GM19324 (cell line): ENCODE data around the gene DCLK2.
A peak's percentile ranks its signal among the peaks of the same experiment; 100 is the strongest.

Experiments used
- ATAC-seq: cut with Tn5 transposase; IDR thresholded peaks from one replicate; pipeline ENCODE4 v1.9.1; 2021; ENCODE audit warnings: mild to moderate bottlenecking, moderate library complexity; ENCODE audit not compliant: unreplicated experiment, low FRiP score

The DCLK2 gene

DNA sequence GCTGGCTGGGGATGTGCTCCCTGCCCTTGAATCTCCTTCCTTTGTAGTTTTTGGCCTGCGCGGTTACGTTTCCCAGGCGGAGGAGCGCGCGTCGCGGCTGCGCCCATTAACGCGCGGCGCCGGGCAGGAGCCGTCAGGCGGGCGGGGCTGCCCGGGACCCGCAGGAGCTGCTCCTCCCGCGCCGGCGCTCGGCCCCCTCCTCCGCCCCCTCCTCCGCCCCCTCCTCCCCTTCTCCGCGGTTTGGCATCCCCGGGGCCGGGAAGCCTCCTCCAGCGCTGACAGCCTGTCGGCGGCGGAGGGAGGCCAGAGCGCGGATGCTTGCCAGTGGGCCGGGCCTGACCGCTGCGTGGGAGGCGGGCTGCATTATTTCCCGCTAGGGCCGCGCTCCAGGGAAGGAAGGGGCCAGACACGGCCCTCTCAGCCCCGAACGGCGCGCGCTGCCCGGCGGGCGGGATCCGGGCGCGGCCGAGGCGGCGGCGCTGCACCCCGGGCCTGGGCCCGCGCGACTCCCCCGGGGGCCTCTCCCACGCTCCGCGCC, at the start of gene DCLK2:
Gene DCLK2 (plus strand): TSS at position 405 of the 538 bp plus-strand sequence. CDS start 583 bp downstream, outside the sequence.
- no peak for ATAC-seq

DNA sequence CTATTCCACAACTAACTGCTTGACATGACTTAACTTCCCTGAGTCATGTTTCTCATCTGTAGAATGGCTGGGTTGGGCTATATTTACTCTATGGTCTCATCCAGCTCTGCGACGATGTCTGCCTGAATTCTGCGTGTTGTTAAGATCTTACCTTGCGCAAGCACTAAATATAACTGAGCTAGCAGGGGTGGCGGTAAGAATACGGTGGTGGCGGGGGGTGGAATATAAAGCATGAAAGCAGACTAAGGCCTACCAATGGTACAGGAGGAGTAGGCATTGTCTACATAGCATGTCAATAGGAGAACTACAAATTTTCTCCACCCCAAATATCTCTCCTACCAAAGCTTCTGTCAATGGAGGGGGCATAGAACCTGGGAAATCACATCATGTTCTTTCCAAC, 45.7 kb upstream of the DCLK2 start:
- ATAC-seq: no peak

DNA sequence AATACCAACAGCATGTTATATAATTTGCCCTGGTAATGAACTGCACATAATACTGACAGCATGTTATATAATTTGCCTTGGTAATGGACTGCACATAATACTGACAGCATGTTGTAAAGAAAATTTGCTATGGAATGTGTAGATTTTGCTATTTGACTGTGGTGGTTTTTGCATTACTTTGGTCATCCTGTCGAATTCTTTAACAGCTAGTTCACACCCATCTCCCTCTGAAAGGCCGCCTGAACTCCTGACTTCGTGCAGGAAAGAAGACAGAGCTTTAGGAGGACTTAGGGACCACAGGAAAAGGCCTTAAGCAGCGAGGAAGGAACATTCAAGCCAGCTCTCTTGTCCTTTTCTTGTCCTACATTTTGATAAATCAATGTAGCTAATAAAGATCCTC, 45.2 kb upstream of the DCLK2 start:
- no peak for ATAC-seq

DNA sequence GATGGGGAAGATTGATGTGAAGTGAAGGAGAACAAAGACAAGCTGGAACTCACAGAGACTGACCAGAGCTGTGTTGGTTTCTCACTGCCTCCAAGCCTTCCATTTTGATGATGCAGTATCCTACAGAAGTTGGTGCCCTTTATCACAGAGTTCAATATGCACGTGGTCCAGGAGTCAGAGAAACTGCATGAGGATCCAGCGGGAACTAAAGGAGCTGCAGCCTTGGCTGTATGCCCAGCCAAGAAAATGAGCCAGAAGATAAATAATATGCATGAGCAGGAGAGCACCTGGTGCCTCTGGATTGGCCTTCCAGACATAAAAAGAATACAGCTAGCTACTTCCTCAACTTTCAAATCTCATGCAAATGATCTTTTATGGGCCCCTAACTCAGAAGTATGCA, 44.3 kb upstream of the DCLK2 start:
- no peak for ATAC-seq

DNA sequence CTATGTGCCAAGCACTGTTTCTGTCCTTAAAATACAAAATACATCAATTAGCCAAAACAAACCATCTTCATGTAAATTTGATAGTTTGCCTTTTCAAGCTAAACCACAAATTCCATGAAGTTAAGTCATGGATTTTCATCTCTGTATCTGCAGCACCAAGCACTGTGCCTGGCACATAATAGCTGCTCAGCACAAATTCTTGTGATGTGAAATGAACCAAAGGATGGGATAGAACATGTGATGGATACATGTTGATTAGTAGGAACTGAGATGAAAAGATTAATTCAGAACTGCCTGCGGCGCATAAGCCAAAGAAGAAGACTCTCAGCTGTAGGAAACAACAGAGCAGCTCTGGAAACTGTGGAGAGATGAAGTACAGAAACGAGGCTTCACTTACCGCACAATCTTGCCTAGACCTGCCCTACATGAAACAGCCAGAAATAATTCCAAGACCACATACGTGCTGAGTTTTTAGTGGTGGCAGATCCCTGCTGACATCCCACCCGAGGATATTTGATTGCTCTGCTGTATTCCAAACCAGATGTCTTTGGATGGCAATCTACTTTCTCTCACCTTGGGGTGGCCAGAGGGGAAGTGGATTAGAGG, 40.9 kb upstream of the DCLK2 start:
- ATAC-seq: no peak

DNA sequence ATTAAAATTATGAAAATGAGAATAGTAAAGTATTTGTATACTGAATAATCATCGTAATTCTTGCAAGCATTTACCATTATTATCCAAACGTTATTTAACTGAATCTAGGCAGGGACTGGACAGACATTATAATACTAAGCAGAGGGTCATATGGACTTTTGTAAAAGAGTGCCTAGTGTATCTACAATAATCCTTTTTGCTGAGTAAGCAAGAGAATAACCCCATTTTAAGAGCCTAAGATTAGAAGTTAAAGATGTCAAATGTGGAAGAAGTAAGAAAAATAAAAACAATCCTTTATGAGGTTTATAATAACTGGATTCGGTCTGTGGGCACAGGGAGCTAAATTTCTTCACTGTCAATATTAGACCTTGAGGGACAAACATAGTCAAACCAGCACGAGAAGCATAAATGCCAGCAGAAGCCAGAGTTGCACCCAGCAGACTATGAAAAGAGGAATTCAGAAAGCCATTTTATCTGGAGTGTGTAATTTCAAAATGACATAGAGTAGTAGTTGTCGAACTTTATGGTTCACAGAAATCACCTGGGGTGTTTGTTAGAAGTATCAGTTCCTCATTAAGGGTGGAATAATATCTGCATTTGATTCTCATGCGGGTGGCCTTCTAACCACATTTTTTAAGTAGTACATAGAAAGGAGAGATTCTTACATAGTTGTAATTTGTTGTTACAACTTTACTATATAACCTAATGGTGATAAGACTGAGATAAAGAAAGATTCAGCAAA, 39.7 kb upstream of the DCLK2 start:
- peak; percentile 77 for ATAC-seq

DNA sequence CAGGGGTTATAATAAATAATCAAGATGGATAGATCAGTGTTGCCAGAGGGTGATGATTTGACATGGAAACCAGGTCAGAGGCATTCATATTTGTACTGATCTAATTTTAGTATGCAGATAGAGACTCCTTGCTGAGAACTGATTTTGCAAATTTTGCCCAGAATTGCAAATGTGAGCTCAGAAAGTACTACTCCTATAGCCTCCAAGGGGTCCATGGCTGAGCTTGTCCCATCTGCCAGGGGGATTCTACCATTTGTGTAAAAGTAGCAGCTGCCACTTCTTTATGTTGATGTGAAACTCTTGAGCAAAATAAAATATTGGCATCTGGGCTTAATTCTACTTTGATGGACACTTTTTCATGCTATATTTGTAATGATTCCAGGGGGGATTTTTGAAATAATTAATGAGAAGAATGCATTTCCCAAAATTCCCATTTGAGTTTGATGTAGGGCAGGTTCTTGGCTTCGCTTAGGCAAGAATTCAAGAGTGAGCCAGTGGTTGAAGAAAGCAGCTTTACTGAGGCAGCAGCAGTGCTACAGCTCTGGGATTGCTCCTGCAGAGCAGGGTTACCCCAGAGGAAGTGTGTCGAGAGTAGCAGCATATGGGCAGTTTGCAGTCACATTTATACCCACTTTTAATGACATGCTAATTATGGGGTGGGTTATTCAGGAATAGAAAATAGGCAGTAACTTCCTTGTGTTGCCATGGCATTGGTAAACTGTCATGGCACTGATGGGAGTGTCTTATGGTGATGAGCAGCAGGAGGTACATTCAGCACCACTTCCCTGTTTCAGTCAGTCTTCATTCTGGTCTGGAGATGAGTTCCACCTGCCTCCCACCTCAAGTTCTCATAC, 38.7 kb upstream of the DCLK2 start:
- no peak for ATAC-seq

DNA sequence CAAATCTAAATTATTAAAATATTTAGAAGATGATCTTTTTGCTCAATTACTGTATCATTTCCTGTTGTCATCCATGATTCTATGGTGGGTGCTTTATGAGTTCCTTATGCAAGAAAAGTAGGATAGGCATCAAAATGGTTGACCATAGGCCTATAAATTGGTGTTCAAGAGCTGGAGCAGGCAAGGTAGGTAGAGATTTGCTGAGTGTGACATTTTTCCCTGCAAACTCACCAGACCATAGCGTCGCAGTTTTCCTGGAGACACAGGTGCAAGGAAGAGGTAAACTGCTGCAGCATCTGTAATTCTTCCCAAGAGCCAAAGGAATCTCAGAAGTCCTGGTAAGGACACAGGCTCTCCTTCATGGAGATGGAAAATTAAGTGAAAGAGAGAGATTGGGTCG, 33.7 kb upstream of the DCLK2 start:
- no peak for ATAC-seq

DNA sequence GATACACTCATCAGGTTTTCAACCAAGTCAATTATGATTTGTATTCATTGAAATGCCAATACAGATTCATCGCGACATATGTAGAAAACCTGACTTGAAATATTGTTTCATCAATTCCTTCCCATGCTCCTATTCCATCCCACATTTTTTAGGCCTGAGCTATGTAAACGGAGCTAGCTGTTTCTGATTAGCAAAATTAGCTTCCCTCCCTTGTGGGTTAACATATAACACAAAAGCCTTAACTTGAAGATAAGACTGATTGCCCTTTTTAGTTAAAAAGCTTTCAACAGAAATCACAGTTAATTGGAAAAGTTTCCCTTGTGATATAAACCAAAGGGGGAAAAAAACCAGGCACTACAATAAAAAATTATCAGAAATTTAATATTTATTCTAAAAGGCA, 32.8 kb upstream of the DCLK2 start:
- no peak for ATAC-seq

DNA sequence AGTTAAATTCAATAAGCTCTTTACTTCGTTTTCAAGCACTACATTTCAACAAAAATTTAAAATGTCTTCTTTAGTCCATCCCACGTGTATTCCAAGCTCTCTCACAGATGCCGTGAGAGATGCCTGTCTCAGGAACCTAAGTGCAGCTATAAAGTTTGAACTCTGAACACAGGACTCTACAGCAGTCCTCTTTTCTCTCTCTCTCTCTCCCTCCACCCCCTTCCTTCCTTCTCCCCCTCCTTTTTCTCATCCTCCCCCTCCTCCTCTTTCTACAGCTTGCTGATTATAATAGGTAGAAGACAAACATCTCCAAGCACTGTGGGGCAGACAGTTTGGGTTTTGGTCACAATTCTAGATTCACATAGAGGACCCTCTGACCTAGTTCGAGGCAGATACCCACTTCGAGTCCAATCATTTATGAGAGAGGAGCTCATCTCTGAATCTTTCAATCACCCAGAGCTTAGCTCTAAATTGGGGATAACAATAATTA, 31.5 kb upstream of the DCLK2 start:
- no peak for ATAC-seq

DNA sequence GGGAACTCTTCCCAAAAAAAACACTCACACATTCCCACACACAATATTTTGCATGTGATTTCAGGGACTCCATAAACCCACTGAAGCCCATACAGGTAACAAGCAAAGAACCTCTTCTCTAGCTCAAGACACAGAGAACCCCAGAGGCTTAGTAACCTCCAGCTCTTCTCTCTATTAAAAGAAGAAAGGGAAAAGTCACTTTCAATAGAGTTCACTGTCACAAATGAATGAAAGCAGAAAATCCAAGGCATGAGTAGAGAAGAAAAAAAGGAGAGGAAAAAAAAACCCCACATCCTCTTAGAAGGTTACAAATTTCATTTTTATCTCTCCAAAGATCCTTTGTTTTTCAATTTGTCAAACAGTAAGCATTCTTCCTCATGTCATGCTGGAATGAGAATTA, 30.7 kb upstream of the DCLK2 start:
- ATAC-seq: no peak

DNA sequence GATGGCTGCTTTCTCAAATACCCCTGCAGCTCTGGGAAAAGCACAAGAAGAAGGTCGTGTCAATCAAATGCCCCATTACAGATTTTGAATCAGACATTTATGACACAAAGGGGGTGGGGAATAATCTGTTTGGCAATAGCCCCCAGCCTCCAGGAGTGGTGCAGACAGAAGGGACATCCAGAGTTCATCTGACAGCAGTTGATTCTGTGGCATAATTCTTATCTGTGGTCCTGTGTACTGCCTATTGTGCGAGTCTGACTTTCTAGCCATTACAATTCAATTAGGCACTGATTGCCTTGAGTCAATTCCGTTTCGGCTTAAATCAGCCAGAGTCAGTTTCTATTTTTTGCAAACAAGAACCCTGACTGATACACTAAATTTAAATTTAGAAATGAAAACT, 28.6 kb upstream of the DCLK2 start:
- ATAC-seq: no peak

DNA sequence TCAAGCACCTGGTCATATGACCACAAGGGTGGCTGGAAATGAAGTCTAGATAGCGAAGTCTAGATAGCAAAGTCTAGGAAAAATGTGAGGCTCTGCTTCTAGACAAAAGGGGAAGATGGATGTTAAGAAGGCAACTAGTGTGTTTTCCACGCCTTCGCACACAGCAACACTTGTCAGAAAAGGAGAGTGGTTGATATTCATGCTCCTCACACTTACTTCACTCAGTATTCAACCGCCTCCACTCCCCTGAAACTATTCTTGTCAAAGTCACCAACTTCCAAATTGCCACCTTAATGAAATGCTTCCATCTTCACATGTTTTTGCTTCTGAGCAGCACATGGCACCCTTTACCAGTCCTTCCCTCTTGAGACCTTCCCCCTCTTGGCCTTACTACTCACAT, 27.7 kb upstream of the DCLK2 start:
- ATAC-seq: no peak

DNA sequence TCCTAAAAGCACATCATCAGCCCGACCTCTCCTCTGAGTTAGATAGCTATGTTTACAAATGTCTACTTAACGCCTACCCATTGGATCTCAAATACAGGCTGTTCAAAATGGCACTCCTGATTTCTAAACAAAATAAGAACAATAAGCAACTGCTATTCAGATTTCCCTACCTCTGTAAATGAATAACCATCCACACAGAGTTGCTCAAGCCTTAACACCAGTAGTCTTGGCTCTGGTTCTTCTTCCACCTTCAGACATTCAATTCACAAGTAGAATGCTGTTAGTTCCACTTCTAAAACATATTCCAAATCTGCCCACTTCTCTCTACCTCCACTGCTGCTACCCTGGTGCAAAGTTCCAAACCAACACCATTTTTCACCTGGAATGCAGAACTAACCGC, 27.1 kb upstream of the DCLK2 start:
- no peak for ATAC-seq

DNA sequence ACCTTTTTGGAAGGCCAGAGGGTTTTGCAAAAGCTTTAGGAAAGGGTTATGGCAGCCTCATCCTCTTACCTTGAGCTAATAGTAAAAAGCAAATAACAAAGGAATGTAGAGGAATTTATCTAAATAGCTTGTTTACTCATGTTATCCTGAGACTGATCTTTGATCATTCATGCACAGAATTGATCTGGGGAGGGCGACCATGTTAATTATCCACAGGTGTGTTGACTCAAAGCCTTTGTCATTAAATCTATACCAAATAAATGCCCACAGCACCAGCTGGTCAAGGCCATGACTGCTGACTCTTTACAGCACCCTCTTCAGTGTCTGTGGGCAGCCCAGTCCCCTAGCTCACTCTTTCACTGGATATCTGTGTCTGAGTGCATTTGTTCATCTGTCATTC, 22.8 kb upstream of the DCLK2 start:
- ATAC-seq: no peak

DNA sequence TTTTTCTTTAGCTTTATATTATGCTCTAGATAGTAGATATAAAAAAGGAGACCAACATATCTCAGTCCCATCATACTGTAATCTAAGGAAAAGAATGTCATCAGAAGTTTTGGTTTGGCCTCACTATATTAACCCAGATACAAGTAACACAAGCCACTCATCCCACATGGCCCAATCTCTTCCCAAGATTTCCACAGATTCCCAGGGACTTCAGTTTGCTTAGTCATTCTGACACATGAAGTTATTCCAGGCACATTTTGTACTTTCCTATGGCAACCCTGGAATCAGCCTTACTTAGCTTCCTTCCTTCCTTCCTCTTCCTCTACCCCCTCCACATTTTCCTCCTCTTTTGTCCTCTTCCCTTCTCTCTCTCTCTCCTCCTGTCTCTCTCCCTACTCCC, 21.7 kb upstream of the DCLK2 start:
- ATAC-seq: no peak

DNA sequence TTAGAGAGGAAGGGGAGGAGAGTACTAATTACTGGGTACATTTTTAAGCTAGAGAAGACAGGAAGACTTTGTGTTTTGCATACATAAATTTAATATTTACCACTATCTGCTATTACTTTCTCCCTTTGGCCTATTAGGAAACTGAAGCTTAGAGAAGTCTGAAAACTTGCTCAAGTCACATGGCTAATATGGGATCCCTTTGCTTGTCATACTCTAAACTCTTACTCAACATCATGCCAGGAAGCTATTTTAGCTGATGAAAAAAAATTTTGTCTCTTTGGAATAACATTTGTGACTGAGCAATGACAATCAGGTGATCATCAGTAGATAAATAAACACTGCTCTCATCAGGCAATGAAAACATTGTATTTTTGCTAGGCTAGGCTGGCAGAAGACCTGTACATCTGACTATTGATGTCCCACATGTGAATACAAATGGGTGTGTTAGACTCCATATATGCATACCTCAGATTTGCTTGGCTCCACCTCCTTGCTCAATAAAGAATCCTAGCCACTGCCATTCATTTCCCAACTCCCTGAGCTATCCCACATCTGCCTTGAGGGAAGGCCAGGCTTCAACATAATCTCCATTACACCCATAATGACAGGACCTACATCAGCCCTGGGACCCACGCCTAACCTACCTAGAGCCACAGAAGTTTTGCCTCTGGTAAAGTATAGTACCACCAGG, 17.0 kb upstream of the DCLK2 start:
- ATAC-seq: no peak

DNA sequence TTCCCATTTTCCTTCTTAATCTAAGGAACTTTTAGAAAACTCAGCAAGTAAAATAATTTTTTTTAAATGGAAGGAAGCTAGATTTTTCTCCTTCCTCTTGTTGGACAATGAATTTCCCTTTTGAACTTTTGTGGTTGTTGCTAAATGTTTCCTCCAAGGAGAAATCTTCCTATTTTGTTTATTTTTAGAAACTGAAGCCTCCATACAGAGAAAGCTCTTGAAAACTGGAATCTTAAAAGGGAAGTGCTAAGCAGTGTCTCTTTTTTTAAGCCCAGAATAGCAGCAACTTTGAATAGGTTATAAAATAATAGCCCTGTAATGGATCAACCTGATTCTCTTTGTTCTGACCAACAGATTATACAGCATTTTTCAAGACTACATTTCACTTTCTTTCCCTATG, 15.1 kb upstream of the DCLK2 start:
- no peak for ATAC-seq

DNA sequence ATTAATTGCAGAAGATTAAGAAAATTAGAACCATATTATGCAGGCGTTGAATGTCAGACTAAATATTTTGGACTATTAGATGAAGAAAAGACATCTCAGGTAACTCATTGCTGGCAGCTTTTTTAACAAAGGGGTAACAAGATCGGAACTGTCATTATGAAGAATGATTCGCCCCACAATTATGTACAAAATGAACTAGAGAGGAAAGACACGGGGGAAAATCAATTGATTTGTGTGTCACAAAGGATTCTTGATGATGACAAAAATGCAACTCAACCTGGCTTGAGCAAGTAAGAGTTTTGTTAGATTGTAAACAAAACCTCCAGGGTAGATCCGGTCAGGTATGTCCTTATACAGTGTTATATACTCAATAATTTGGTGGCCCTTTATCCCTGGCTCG, 12.5 kb upstream of the DCLK2 start:
- ATAC-seq: no peak

DNA sequence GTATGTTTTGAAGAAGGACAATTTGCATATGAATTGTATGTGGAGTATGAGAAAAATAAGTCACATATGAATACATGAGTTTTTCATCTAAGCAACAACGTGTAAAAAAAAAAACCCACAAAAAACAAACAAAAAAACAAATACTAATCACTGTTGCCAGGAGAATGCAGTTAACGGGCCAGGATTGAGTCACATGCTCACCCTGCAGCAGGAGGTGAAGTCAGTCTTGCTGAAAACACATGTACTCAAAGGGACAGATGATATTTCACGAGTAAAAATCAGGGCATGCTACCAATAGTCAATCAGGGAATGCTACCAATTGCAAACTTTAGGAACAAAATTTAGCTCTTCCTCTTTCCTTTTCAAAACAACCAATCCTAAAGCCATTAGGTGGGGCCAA, 10.4 kb upstream of the DCLK2 start:
- ATAC-seq: no peak
